Measurements from ENCODE around the gene RYR1.
"Not testable (repeated sequence)": the region's sequence is repeated elsewhere in the genome, so short reads cannot be mapped to it uniquely, and the experiment has no call there.

Gene RYR1

DNA sequence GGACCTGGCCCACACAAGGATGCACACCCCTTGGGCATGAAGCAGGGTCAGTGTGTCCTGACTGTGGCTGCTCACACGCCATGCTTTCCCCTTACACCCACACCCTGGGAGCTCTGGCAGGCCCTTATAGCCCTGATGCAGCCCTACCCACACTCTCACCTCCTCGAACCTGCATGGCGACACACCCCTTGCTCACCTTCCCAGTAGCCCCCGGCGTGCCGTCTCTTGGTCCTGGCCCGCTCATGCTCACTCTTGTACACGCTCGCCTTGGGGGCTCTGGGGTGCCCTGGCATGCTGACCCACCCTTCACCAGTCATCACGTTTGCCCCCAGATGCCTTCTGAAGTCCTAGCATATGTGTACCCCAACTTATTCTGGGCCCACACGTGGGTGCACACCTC lies 128.2 kb downstream of the RYR1 start:
- no peak for DNase-seq (ENCODE audit: low read depth in 2 of 2)

DNA sequence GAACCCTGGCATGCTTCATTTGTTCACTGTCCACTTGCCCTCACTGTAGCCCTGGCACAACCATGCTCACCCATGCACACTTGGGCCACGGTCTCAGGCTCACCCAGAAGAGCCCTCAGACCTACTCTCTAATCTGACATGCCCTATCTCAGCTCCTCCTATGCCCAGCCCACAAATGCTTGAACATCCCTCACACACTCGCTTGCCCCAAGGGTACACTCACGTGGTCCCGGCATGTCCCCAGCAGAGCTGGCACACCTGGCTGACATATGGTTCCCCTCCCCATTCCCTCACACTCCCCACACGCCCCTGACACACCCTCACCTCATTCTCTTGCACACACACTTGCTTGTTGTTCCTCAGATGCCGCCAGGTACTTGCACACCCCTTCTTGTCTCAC lies 128.6 kb downstream of the RYR1 start:
- no peak for DNase-seq (ENCODE audit: low read depth in 2 of 2)

DNA sequence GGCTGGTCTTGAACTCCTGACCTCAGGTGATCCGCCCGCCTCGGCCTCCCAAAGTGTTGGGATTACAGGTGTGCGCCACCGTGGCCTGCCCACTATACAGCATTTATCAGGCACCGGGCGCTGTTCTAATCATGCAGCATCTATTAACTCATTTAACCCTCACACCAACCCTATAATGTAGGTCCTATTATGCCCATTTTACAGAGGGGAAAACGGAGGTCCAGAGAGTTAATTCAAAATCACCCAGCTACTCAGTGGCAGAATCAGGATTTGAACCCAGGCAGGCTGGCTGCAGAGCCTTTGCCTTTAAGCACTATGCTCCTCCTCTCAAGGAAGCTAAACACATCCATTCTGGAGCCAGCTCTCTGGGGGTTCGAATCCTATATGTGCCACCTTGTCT lies 130.0 kb downstream of the RYR1 start:
- DNase-seq (ENCODE audit: low read depth in 2 of 2), result no peak

DNA sequence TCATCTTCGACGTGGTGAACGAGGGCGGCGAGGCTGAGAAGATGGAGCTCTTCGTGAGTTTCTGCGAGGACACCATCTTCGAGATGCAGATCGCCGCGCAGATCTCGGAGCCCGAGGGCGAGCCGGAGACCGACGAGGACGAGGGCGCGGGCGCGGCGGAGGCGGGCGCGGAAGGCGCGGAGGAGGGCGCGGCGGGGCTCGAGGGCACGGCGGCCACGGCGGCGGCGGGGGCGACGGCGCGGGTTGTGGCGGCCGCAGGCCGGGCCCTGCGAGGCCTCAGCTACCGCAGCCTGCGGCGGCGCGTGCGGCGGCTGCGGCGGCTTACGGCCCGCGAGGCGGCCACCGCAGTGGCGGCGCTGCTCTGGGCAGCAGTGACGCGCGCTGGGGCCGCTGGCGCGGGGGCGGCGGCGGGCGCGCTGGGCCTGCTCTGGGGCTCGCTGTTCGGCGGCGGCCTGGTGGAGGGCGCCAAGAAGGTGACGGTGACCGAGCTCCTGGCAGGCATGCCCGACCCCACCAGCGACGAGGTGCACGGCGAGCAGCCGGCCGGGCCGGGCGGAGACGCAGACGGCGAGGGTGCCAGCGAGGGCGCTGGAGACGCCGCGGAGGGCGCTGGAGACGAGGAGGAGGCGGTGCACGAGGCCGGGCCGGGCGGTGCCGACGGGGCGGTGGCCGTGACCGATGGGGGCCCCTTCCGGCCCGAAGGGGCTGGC lies 131.6 kb downstream of the RYR1 start:
- peak; percentile 12 to 24 for DNase-seq (ENCODE audit: low read depth in 2 of 2)

DNA sequence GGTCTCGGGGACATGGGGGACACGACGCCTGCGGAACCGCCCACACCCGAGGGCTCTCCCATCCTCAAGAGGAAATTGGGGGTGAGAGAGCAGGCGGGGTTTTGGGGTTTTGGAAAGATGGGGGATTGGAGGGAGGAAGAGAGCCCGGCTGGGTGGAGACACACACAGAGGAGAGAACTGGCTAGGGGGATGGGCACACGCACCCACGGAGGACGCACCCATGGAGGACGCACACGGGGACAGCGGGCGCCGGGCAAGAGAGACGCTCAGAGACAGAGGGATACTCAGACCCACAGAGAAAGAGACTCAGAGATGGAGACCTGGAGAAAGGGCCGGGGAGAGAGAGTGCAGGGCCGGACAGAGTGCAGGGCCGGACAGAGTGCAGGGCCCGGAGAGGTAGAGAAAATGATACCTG lies 132.2 kb downstream of the RYR1 start:
- DNase-seq (ENCODE audit: low read depth in 2 of 2), result no peak

DNA sequence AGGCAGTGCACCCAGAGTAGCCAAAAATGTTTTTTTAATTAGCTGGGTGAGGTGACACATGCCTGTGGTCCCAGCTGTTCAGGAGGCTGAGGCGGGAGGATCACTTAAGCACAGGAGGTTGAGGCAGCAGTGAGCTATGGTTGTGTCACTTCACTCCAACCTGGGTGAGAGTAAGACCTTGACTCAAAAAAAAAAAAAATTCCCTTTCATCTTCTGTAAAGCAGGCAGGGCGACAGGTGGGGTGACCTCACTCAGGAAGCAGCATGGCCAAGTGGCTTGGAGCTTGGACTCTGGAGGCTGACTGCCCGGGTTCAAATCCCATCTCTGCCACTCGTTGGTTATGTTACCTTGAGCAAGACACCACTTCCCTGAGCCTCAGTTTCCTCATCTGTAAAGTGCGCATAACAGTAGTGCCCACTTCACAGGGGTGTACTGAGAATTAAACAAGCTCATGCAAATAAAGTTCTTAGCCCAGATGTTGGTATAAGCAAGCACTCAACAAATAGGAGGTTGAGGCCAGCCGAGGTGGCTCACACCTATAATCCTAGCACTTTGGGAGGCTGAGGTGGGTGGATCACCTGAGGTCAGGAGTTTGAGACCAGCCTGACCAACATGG lies 136.0 kb downstream of the RYR1 start:
- no peak for DNase-seq (ENCODE audit: low read depth in 2 of 2)

DNA sequence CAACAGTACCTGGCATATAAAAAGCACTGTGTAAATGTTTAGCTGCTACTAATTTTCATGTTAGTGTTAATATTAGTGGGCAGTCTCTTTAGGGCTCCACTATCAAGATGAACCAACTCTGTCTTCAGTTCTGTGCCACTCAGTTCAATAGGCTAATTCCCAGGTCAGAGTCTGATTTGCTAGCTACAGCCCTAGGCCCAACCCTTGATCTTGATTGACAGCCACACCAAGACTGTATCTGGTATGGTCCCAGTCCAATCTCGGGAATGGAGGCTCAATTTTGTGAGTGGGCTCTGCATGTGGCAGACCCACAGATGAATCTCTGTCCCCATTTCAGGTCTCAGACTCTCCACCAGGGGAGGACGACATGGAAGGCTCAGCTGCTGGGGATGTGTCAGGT lies 138.2 kb downstream of the RYR1 start:
- no peak for DNase-seq (ENCODE audit: low read depth in 2 of 2)

DNA sequence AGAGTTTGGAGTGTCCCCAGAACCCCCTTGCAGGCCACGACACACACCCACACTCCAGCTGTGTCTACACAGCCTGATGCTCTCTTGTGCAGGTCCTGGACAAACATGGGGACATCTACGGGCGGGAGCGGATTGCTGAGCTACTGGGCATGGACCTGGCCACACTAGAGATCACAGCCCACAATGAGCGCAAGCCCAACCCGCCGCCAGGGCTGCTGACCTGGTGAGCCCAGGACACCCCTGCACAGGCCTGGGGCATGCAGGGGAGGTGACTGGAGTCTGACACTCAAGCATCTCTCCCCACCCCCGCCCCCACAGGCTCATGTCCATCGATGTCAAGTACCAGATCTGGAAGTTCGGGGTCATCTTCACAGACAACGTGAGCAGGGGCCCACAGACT lies 144.3 kb downstream of the RYR1 start:
- DNase-seq (ENCODE audit: low read depth in 2 of 2), result no peak

DNA sequence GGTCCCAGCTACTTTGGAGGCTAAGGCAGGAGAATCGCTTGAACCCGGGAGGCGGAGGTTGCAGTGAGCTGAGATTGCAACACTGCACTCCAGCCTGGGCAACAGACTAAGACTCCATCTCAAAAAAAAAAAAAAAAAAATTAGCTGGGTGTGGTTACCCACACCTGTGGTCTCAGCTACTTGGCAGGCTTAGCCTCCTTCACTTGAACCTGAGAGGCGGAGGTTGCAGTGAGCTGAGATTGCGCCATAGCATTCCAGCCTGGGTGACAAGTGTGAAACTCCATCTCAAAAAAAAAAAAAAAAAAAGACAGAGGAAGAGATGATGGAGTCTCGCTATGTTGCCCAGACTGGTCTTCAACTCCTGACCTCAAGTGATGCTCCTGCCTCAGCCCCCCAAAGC lies 145.8 kb downstream of the RYR1 start:
- DNase-seq (ENCODE audit: low read depth in 2 of 2), result not testable (repeated sequence)

DNA sequence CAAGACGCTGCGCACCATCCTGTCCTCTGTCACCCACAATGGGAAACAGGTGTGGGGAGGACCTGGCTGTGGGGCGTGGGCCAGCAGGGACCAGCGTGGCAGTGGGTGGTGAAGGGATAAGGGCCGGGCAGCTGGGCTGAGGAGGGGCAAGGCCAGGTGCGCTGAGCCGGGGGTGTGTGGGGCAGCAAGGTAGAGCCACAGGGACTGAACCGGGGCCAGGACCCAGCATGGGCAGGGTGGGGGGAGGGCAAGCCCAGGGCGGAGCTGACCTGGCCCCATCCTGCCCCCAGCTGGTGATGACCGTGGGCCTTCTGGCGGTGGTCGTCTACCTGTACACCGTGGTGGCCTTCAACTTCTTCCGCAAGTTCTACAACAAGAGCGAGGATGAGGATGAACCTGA lies 146.6 kb downstream of the RYR1 start:
- DNase-seq (ENCODE audit: low read depth in 2 of 2), result no peak

DNA sequence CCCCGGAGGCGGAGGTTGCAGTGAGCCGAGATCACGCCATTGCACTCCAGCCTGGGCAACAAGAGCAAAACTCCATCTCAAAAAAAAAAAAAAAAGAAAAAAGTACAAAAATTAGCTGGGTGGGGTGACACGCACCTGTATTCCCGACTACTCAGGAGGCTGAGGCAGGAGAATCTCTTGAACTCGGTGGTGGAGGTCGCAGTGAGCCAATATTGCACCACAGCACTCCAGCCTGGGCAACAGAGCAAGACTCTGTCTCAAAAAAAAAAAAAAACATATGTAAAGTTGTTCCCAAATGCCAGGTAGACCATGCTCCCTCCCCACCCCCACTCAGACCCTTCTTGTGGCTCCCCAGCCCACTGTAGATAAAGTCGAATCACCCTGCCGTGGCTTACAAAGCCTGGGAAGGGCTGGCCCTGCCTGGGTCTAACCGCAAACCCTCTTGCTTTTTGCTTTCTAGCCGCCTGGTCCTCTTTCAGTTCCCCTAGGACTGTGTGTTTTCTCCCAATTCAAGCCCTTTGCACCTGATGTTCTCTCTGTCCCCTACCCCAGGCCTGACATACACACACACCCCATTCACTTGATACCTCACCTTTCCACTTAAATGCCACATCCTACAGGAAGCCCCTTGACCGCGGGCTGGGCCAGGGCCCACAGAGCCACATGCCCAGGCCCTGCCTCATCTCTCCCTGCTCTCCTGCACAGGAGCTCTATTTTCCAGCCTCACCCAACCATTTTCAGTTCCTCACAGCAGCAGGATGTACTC lies 149.9 kb downstream of the RYR1 start:
- no peak for DNase-seq (ENCODE audit: low read depth in 2 of 2)

DNA sequence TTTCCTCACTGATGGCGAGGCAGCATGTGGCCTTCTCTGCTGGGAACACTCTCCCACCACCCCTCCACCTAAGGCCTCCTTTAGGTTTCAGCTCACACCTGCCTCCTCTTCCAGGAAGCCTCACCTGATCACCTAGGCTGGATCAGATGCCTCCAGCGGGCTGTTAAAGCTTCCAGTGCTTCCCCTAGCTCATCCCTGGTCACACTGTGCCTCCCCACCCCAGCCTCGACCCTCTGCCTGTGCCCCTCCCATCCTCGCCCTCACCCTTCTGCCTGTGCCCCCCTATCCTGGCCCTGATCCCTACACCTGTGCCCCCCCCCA lies 150.5 kb downstream of the RYR1 start:
- DNase-seq (ENCODE audit: low read depth in 2 of 2), result no peak

DNA sequence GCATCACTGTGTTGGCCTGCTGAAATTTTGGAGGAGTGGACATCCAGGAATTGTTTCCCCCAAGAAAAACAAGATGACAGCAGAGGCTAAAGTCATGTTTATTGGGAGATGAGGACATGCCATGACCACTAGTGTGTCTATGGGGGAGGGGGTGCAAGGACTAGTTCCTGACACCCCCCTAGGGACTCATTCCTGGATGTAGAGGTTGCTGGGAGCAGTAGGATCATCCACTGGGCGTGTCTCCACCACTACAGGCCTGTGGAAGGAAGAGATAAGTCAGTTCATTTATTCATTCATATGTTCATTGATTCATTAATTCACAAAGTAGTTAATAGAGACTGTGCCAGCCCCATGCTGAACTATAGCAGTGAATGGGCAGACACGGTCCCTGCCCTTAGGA lies 154.1 kb downstream of the RYR1 start:
- DNase-seq (ENCODE audit: low read depth in 2 of 2), result no peak

DNA sequence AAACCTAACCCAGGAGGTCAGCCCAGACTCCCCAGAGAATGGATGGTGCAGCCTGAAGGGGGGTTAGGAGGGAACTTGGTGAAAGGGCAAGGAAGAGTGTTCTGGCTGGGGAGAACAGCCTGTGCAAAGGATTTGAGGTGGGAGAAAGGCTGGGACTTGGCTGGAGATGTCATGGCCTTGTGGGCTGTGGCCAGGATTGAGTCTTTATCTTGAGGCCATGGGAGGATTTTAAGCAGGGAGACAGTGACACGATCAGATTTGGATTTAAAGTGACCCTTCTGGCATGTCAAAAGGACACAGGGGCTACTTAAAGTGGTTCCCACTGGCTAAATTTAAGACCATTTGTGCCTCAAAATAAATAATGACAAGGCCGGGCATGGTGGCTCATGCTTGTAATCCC lies 154.6 kb downstream of the RYR1 start:
- no peak for DNase-seq (ENCODE audit: low read depth in 2 of 2)

DNA sequence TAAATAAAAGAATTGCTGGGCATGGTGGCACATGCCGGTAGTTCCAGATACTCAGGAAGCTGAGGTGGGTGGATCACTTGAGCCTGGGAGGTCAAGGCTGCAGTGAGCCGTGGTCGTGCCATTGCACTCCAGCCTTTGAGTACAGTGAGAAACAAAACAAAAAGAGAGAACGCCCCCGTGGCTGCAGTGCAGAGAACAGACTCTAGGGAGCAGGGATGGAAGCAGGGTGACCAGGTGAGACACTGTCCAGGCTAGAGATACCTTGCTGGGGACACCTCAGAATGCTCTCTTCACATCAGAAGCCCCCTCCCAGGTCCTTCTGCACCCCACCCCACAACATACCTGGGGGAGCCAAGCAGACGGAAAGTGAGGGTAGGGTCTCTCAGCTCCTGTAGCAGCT lies 159.4 kb downstream of the RYR1 start:
- DNase-seq (ENCODE audit: low read depth in 2 of 2), result no peak

DNA sequence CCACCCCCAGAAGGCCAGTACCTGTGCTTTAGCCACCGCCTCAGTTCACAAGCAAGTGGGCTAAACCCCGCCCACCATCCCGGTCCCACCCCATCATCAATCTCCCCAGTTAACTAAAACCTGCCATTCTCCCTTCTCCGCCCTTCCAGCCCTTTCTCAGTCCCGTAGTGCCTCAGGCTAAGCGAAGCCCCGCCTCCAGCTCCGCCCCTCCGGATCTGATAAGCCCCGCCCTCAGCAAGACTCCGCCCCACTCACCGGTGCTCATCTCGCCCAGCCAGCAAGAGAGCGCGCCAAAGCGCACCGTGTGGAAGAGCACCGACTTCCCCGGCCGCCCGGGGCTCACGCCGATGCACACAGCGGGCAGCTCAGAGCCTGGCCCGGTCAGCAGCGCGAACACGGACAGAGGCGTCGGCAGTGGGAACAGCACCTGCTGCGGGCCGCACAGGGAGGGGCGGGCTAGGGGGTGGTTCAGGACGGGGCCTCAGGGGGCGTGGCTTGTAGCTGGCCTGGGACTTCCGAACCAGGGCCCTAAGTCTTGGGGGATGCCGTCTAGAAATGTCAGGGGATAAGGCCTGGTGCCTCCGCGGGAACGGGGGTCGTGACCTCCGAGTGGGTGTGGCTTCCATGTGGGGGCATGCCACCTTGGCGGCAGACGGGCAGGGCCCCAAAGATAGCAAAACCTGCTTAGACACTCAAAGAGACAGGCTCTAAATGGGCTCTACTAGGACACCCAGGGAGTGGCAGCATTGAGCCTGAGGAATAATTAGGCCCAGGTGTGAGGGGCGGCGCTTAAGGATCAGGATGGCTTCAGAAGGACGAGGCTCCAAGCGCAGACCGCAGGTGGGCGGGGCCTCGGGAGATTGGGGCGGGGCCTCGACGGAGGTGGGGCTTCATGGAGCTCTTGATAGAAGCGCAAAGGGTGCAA lies 162.8 kb downstream of the RYR1 start:
- peak; percentile 15 to 31 for DNase-seq (ENCODE audit: low read depth in 2 of 2)

DNA sequence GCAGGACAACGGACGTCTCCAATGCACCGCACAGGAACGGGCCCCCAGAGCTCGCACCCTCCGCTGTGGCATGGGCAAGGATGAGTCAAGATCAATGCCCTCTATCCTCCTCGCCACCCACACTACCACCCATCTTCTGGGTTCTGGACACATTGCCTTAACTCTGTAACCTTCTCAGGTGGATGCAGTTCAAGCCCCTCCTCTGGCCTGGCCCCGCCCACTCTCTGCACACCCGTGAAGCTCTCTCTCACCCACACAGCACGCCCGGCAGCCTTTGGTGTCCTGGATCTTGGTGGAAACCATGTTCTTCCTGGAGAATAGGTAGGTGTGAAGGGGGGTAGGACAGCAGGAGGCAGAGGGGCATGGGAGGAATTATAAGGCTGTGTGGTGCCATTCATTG lies 163.6 kb downstream of the RYR1 start:
- DNase-seq (ENCODE audit: low read depth in 2 of 2), result no peak

DNA sequence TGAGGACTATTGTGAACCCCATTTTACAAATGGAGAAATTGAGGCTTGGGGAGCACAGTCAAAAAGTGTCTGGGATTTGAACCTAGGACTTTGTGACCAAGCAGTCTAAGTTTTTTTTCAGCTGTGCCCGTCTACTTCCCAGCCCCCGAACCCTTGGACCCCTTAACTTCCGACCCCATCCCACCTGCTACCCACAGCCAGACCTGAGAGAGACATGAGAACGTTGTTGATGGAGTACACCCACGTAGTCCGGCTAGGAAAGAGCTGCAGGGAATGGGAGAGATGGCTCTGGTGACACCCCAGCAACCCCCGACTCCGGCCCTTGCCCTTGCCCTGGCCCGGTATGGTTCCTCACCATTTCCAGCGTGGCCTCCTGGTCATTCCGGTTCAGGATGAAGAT lies 166.2 kb downstream of the RYR1 start:
- no peak for DNase-seq (ENCODE audit: low read depth in 2 of 2)

DNA sequence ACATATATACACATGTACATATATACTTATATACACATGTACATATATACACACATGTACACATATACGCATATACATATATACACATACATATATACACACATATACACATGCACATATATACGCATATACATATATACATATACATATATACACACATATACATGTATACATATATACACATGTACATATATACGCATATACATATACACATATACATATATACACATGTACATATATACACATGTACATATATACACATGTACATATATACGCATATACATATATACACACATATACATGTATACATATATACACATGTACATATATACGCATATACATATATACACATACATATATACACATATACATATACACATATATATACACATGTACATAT lies 169.4 kb downstream of the RYR1 start:
- not testable (repeated sequence) for DNase-seq (ENCODE audit: low read depth in 2 of 2)

DNA sequence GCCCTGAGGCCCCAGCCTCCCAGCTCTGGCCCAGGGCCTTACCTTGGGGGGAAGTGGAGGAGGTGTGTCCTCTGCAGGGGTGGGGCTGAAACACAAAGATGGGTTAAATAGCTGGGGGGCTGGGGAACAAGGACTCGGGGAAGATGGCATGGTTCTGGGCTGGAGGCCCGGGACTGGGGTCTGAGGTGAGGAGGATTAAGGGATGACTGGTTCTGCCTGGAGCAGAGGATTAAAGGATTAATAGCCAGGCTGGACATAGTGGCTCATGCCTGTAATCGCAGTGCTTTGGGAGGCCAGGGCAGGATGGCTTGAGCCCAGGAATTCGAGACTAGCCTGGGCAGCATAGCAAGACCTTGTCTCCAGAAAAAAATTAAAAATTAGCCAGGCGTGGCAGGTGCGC lies 172.6 kb downstream of the RYR1 start:
- DNase-seq (ENCODE audit: low read depth in 2 of 2), result no peak

DNA sequence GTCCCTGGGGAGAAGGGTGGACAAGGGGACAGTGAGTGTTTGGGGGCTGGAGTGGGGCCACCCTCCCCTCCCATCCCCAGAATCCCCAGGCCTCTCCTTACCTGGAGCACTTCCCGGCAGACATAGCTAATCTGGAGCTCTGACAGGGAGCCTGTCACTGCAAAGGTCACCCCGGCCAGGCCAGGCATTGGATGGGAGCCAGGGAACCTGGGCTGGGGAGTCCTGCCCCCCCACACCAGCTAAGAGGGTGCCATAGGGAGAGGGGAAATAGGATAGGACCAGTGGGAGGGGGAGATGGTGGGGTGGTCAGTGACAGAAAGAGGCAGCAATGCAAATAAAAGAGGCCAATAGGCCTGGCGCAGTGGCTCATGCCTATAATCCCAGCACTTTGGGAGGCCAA lies 180.8 kb downstream of the RYR1 start:
- DNase-seq (ENCODE audit: low read depth in 2 of 2), result no peak

DNA sequence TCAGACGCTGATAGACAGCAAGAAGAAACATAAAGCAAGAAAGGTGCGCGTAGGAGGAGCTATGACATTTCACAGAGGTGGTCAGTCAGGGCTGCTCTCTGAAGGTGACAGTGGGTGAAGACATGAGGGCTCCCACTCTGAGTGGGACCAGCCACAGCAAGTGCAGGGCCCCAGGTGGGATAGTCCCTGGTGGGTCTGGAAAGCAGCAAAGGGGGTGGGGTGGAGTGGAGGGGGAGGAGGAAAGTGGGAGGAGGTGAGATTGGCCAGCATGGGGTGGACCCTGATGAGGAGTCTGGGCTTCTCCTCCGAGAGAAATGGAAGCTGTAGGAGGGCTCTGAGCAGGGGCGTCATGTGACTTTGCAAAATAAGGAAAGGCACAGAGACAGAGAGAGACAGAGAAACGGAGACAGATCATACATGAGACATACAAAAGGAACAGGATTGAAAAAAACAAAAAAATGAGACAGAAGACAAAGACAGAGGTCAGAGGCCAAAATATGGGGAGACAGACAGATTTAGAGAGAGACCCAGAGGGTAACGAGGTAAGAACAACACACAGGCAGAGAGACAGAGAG lies 181.6 kb downstream of the RYR1 start:
- DNase-seq (ENCODE audit: low read depth in 2 of 2), result no peak

Measured in stimulated activated CD8-positive, alpha-beta memory T cell treated with anti-CD3 and anti-CD28 coated beads, Interleukin-2, amount 100 ng/mL, for 48 hours (primary cell).